ENCODE data around the gene SMC5.

GRCh38 chr9:70285246-70285645 is 26.5 kb downstream of the SMC5 start:
- TF ChIP-seq CTCF (IDR thresholded peaks at IDR 0.05; ENCODE audit: insufficient read depth, low read depth, low read length): no peak
- no peak for TF ChIP-seq EZH2 (IDR thresholded peaks at IDR 0.05; ENCODE audit: insufficient read depth, low read length)
